ENCODE measurements around the gene LIPC. TPM values are rescaled to one million over a fixed set of nuclear protein-coding genes. Genes with fewer than 3 reads are reported as not detected.

The LIPC gene
- polyA plus RNA-seq, 3 donors: 0.37 TPM; not detected in 2

DNA sequence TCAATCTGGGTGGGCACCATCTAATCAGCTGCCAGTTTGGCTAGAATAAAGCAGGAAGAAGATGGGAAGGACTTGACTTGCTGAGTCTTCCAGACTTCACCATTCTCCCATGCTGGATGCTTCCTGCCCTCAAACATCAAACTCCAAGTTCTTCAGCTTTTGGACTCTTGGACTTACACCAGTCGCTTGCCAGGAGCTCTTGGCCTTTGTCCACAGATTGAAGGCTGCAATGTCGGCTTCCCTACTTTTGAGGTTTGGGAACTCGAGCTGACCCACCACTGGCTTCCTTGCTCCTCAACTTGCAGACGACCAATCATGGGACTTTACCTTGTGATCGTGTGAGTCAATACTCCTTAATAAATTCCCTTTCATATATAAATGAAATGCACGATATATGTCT lies 8.6 kb upstream of the LIPC start:
- Mint-ChIP-seq H3K36me3 (no peaks in the 10 kb centered on the region), H3K4me1 (no peaks in the 10 kb centered on the region), H3K9me3 (peaks cover 0 to 1% (median 0%) of the 10 kb centered on the region in 7 donors), H3K27me3 (ENCODE audit: low read depth in 3 of 3) (peaks cover 0 to 4% (median 4%) of the 10 kb centered on the region in 3 donors), H3K27ac (no peak overlapping the region), H3K4me3 (no peak overlapping the region)
- no peaks in the 10 kb centered on the region for H3K36me3 ChIP-seq (replicated peaks in 1 of 2; ENCODE audit: control insufficient read depth in 1 of 2, insufficient read depth in 2 of 2, low read length in 2 of 2)
- no peak for DNase-seq
- no peaks in the 10 kb centered on the region for H3K79me2 ChIP-seq (ENCODE audit: insufficient read depth, low read length)
- H3K4me2 ChIP-seq (replicated peaks; ENCODE audit: extremely low read depth, low read length, poor library complexity, severe bottlenecking): no peak overlapping the region
- H3K27ac ChIP-seq (ENCODE audit: low read depth in 1 of 2, low read length in 2 of 2): no peak overlapping the region
- no peaks in the 10 kb centered on the region for H3K9me3 ChIP-seq (replicated peaks in 1 of 2; ENCODE audit: control insufficient read depth in 1 of 2, insufficient read depth in 1 of 2, low read length in 2 of 2)
- H4K20me1 ChIP-seq (ENCODE audit: insufficient read depth, low read length): no peaks in the 10 kb centered on the region
- 93% methylated on average over 5 of the region's 6 CpGs for WGBS (ENCODE audit: insufficient coverage)
- TF ChIP-seq, protein P1, sequence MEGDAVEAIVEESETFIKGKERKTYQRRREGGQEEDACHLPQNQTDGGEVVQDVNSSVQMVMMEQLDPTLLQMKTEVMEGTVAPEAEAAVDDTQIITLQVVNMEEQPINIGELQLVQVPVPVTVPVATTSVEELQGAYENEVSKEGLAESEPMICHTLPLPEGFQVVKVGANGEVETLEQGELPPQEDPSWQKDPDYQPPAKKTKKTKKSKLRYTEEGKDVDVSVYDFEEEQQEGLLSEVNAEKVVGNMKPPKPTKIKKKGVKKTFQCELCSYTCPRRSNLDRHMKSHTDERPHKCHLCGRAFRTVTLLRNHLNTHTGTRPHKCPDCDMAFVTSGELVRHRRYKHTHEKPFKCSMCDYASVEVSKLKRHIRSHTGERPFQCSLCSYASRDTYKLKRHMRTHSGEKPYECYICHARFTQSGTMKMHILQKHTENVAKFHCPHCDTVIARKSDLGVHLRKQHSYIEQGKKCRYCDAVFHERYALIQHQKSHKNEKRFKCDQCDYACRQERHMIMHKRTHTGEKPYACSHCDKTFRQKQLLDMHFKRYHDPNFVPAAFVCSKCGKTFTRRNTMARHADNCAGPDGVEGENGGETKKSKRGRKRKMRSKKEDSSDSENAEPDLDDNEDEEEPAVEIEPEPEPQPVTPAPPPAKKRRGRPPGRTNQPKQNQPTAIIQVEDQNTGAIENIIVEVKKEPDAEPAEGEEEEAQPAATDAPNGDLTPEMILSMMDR (IDR thresholded peaks at IDR 0.05): no peak
- no peak overlapping the region for H2AFZ ChIP-seq (ENCODE audit: insufficient read depth, low read depth, low read length, poor library complexity, severe bottlenecking)
- no peaks in the 10 kb centered on the region for H3K4me1 ChIP-seq (ENCODE audit: control insufficient read depth in 1 of 2, insufficient read depth in 2 of 2, low read length in 2 of 2)
- no peak overlapping the region for H3K9ac ChIP-seq (ENCODE audit: insufficient read depth, low read length, poor library complexity, severe bottlenecking)
- intact Hi-C loops (cut with micrococcal nuclease): no loop called here
- no peak overlapping the region for H3K4me3 ChIP-seq (replicated peaks in 1 of 3; ENCODE audit: low read depth in 2 of 3, low read length in 3 of 3)
- no peaks in the 10 kb centered on the region for H3K27me3 ChIP-seq (ENCODE audit: control insufficient read depth in 2 of 2, insufficient read depth in 2 of 2, low read length in 2 of 2)

- no peak overlapping the region for H3K27ac Mint-ChIP-seq
- H3K4me3 ChIP-seq (replicated peaks in 1 of 3; ENCODE audit: low read depth in 2 of 3, low read length in 3 of 3): no peak overlapping the region
- H3K27me3 Mint-ChIP-seq (ENCODE audit: low read depth in 3 of 3): peaks cover 0 to 4% (median 2%) of the 10 kb centered on the region in 3 donors
- H3K4me3 Mint-ChIP-seq: no peak overlapping the region
- H3K4me2 ChIP-seq (replicated peaks; ENCODE audit: extremely low read depth, low read length, poor library complexity, severe bottlenecking): no peak overlapping the region
- no peaks in the 10 kb centered on the region for H3K27me3 ChIP-seq (ENCODE audit: control insufficient read depth in 2 of 2, insufficient read depth in 2 of 2, low read length in 2 of 2)
- no peaks in the 10 kb centered on the region for H3K79me2 ChIP-seq (ENCODE audit: insufficient read depth, low read length)
- WGBS (ENCODE audit: insufficient coverage): 89% methylated on average over 8 of the region's 9 CpGs
- no peaks in the 10 kb centered on the region for H3K4me1 ChIP-seq (ENCODE audit: control insufficient read depth in 1 of 2, insufficient read depth in 2 of 2, low read length in 2 of 2)
- no peaks in the 10 kb centered on the region for H3K4me1 Mint-ChIP-seq
- H3K36me3 Mint-ChIP-seq: no peaks in the 10 kb centered on the region
- no peaks in the 10 kb centered on the region for H4K20me1 ChIP-seq (ENCODE audit: insufficient read depth, low read length)
- no peaks in the 10 kb centered on the region for H3K9me3 ChIP-seq (replicated peaks in 1 of 2; ENCODE audit: control insufficient read depth in 1 of 2, insufficient read depth in 1 of 2, low read length in 2 of 2)
- TF ChIP-seq, protein P1 (IDR thresholded peaks at IDR 0.05): no peak
- DNase-seq: no peak
- no peak overlapping the region for H2AFZ ChIP-seq (ENCODE audit: insufficient read depth, low read depth, low read length, poor library complexity, severe bottlenecking)
- H3K9ac ChIP-seq (ENCODE audit: insufficient read depth, low read length, poor library complexity, severe bottlenecking): no peak overlapping the region
- intact Hi-C loops (cut with micrococcal nuclease): no loop called here
- H3K27ac ChIP-seq (ENCODE audit: low read depth in 1 of 2, low read length in 2 of 2): no peak overlapping the region
- H3K36me3 ChIP-seq (replicated peaks in 1 of 2; ENCODE audit: control insufficient read depth in 1 of 2, insufficient read depth in 2 of 2, low read length in 2 of 2): no peaks in the 10 kb centered on the region
- H3K9me3 Mint-ChIP-seq: peaks cover 0 to 1% (median 0%) of the 10 kb centered on the region in 7 donors
Observed at GRCh38 chr15:58423831-58424608, 7.8 kb upstream of the LIPC start.

Measured in CD14-positive monocyte (primary cell).